OCI-LY3 (cell line): ENCODE measurements around the gene CDK11A.

ENCODE experiments used
- H2AFZ ChIP-seq: fragments of 200-600, 300-600 bp; shearing (Covaris generic); 2 replicates; pipeline ENCODE4 v1.6.0; 2014; ENCODE audit warnings: antibody characterized with exemption, low read depth, low read length
- H3K27ac ChIP-seq: fragments of 200-600, 300-600 bp; sonication (generic); 2 replicates; pipeline ENCODE4 v1.5.1; 2014; ENCODE audit warnings: mild to moderate bottlenecking, low read length, moderate library complexity, mixed read lengths
- H3K27me3 ChIP-seq: fragments of 200-600, 300-600 bp; sonication (generic); 2 replicates; pipeline ENCODE4 v1.6.1; 2014; ENCODE audit warnings: low read depth, low read length, mixed read lengths
- H3K36me3 ChIP-seq: fragments of 200-600, 300-600 bp; sonication (generic); replicated peaks from 2 replicates; pipeline ENCODE3; 2014; ENCODE audit warnings: low read depth, low read length, mixed read lengths
- H3K4me1 ChIP-seq: fragments of 300-600, 200-600 bp; sonication (generic); 2 replicates; pipeline ENCODE4 v1.6.1; 2014; ENCODE audit warnings: low read length, mixed read lengths
- H3K4me2 ChIP-seq: fragments of 200-600, 300-600 bp; sonication (generic); 2 replicates; pipeline ENCODE4 v1.6.1; 2014; ENCODE audit warnings: low read length, mixed read lengths
- H3K4me3 ChIP-seq: fragments of 300-600, 200-600 bp; sonication (generic); 2 replicates; pipeline ENCODE4 v1.5.1; 2014; ENCODE audit warnings: antibody characterized with exemption, mild to moderate bottlenecking, low read length, moderate library complexity
- H3K79me2 ChIP-seq: fragments of 300-600, 200-600 bp; shearing (Covaris generic); 2 replicates; pipeline ENCODE4 v1.6.1; 2014; ENCODE audit warnings: mild to moderate bottlenecking, low read length, mixed read lengths
- H3K9ac ChIP-seq: fragments of 300-600, 200-600 bp; shearing (Covaris generic); 2 replicates; pipeline ENCODE4 v1.6.0; 2014; ENCODE audit warnings: mild to moderate bottlenecking, low read length, moderate library complexity
- H3K9me3 ChIP-seq: fragments of 200-600, 300-600 bp; shearing (Covaris generic); 2 replicates; pipeline ENCODE4 v1.6.1; 2014; ENCODE audit warnings: low read length, mixed read lengths; ENCODE audit not compliant: insufficient read depth
- H4K20me1 ChIP-seq: fragments of 200-600, 300-600 bp; sonication (generic); 2 replicates; pipeline ENCODE4 v1.6.1; 2016; ENCODE audit warnings: low read length, mixed read lengths; ENCODE audit not compliant: insufficient read depth
- CTCF ChIP-seq: fragments of 200-600, 300-600 bp; sonication (generic); IDR thresholded peaks from 2 replicates; pipeline ENCODE4 v1.5.1; 2014; ENCODE audit warnings: antibody characterized with exemption, low read length, low read depth
- EZH2phosphoT487 ChIP-seq: fragments of 200-600 bp; shearing (Covaris generic); IDR thresholded peaks from 2 replicates; pipeline ENCODE4 v1.6.1; 2018; ENCODE audit warnings: antibody characterized with exemption, mixed run types, low read depth

The CDK11A gene

GRCh38 chr1:1672181-1672965 is 51.8 kb downstream of the CDK11A start:
- Histone ChIP-seq H3K9ac (no peak overlapping the region), H3K27ac (no peak overlapping the region), H3K79me2 (peaks cover 3% of the 10 kb centered on the region), H3K27me3 (no peaks in the 10 kb centered on the region), H3K4me3 (no peak overlapping the region), H3K9me3 (no peaks in the 10 kb centered on the region), H2AFZ (no peak overlapping the region), H3K4me2 (no peak overlapping the region), H3K36me3 (peaks cover 15% of the 10 kb centered on the region), H4K20me1 (no peaks in the 10 kb centered on the region), H3K4me1 (peaks cover 2% of the 10 kb centered on the region; the same call in 1 of the 2 replicates)
- TF ChIP-seq CTCF, result no peak
- no peak for TF ChIP-seq EZH2phosphoT487

- peaks cover 15% of the 10 kb centered on the region for H3K36me3 ChIP-seq
- no peaks in the 10 kb centered on the region for H3K4me1 ChIP-seq
- no peak overlapping the region for H3K9ac ChIP-seq
- no peaks in the 10 kb centered on the region for H3K79me2 ChIP-seq
- H3K27me3 ChIP-seq, result no peaks in the 10 kb centered on the region
- H3K4me2 ChIP-seq, result no peak overlapping the region
- no peak for TF ChIP-seq CTCF
- no peak for TF ChIP-seq EZH2phosphoT487
- H3K4me3 ChIP-seq, result no peak overlapping the region
- H4K20me1 ChIP-seq, result no peaks in the 10 kb centered on the region
- H2AFZ ChIP-seq, result no peak overlapping the region
- H3K27ac ChIP-seq, result no peak overlapping the region
- no peaks in the 10 kb centered on the region for H3K9me3 ChIP-seq
Observed at GRCh38 chr1:1671365-1672119, 52.6 kb downstream of the CDK11A start.

- no peak overlapping the region for H3K4me3 ChIP-seq
- H2AFZ ChIP-seq, result no peak overlapping the region
- no peaks in the 10 kb centered on the region for H4K20me1 ChIP-seq
- H3K79me2 ChIP-seq, result no peaks in the 10 kb centered on the region
- peaks cover 21% of the 10 kb centered on the region for H3K36me3 ChIP-seq
- H3K9ac ChIP-seq, result no peak overlapping the region
- TF ChIP-seq EZH2phosphoT487, result no peak
- TF ChIP-seq CTCF, result no peak
- no peaks in the 10 kb centered on the region for H3K4me1 ChIP-seq
- H3K27ac ChIP-seq, result no peak overlapping the region
- no peaks in the 10 kb centered on the region for H3K27me3 ChIP-seq
- no peaks in the 10 kb centered on the region for H3K9me3 ChIP-seq
- H3K4me2 ChIP-seq, result no peak overlapping the region
Observed at GRCh38 chr1:1670866-1671265, 53.3 kb downstream of the CDK11A start.
